ENCODE measurements around the gene GNG8.

Gene GNG8

DNA sequence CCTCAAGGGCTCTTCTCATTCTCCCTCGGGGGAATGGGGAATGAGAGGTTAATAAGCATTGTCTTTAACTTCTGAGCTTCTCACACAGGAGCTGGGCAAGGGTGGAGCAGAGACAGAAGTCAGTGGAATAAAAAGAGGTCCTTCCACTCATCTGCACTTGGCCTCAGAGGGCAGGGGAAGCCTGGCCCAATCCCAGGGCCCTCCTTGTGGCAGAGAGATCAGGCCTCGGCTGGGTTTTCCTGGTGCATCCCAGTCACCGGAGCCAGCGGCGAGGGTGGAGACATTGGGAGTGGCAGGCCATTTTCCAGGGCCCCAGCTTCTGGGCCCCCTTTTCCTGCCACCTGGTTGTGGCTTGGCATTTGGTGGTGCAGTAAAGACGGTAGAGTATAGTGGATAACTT lies 24.2 kb downstream of the GNG8 start:
- Histone ChIP-seq H3K36me3 (ENCODE audit: control insufficient read depth, insufficient read depth, low read length) (no peaks in the 10 kb centered on the region), H3K79me2 (no peaks in the 10 kb centered on the region), H3K27me3 (ENCODE audit: control insufficient read depth, insufficient read depth, low read length) (no peaks in the 10 kb centered on the region), H3K4me2 (ENCODE audit: low read length) (no peak overlapping the region), H3K27ac (no peak overlapping the region), H3K4me1 (no peaks in the 10 kb centered on the region), H3K9ac (no peak overlapping the region), H3K9me3 (ENCODE audit: control insufficient read depth, low read length) (no peaks in the 10 kb centered on the region), H3K4me3 (ENCODE audit: low read depth, low read length) (no peak overlapping the region), H2AFZ (no peak overlapping the region)
- TF ChIP-seq, protein P1, sequence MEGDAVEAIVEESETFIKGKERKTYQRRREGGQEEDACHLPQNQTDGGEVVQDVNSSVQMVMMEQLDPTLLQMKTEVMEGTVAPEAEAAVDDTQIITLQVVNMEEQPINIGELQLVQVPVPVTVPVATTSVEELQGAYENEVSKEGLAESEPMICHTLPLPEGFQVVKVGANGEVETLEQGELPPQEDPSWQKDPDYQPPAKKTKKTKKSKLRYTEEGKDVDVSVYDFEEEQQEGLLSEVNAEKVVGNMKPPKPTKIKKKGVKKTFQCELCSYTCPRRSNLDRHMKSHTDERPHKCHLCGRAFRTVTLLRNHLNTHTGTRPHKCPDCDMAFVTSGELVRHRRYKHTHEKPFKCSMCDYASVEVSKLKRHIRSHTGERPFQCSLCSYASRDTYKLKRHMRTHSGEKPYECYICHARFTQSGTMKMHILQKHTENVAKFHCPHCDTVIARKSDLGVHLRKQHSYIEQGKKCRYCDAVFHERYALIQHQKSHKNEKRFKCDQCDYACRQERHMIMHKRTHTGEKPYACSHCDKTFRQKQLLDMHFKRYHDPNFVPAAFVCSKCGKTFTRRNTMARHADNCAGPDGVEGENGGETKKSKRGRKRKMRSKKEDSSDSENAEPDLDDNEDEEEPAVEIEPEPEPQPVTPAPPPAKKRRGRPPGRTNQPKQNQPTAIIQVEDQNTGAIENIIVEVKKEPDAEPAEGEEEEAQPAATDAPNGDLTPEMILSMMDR (IDR thresholded peaks at IDR 0.05), result no peak

DNA sequence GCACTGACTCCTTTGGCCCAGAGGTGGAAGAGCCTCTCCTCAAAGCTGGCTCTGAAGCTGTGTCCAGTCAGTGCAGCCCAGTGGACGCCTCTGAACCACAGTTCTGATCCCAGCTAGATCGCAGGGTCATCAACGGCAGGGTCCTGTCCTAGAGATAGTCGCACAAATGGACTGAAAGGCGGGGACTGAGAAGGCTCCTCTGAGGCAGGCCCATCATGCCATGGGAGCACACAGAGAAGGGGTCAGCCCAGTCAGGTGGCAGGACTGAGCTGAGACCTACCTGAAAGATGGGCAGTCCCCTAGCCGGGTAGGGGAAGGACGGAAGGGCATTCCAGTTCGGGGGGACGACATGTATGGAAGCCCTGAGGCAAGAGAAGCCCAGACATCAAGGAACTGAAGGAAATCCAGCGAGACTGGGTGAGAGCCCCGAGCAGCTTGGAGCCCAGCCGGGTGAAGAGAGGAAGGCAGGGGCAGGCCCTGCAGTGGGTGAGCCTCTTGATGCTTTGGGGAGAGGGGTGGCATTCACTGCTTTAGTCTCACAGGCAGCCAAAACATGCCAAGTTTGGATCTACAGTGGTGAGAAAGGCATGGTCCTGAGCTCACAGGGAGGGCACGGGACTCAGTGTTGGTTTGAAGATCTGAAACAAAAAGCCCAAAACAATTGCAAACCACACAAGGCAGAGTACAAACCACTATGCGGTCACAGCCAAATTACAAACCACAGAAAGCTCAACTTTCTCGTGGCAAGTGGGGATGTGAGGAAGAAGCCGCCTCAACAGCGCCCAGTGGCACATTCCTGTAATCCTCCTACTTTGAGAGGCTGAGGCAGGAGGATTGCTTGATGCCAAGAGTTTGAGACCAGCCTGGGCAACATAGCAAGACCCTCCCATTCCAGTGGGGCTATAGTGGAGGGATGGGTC lies 24.9 kb downstream of the GNG8 start:
- H3K79me2 ChIP-seq, result no peaks in the 10 kb centered on the region
- no peaks in the 10 kb centered on the region for H3K27me3 ChIP-seq (ENCODE audit: control insufficient read depth, insufficient read depth, low read length)
- H3K36me3 ChIP-seq (ENCODE audit: control insufficient read depth, insufficient read depth, low read length), result no peaks in the 10 kb centered on the region
- H3K9me3 ChIP-seq (ENCODE audit: control insufficient read depth, low read length), result no peaks in the 10 kb centered on the region
- no peak overlapping the region for H2AFZ ChIP-seq
- no peak overlapping the region for H3K27ac ChIP-seq
- H3K4me3 ChIP-seq (ENCODE audit: low read depth, low read length), result no peak overlapping the region
- H3K9ac ChIP-seq, result no peak overlapping the region
- TF ChIP-seq, protein P1 (IDR thresholded peaks at IDR 0.05), result no peak
- no peak overlapping the region for H3K4me2 ChIP-seq (ENCODE audit: low read length)
- H3K4me1 ChIP-seq, result no peaks in the 10 kb centered on the region

DNA sequence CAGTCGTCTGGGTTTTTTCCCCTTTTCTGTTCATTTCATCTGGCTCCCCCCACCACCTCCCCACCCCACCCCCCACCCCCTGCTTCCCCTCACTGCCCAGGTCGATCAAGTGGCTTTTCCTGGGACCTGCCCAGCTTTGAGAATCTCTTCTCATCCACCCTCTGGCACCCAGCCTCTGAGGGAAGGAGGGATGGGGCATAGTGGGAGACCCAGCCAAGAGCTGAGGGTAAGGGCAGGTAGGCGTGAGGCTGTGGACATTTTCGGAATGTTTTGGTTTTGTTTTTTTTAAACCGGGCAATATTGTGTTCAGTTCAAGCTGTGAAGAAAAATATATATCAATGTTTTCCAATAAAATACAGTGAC lies 25.6 kb downstream of the GNG8 start:
- no peaks in the 10 kb centered on the region for H3K9me3 ChIP-seq (ENCODE audit: control insufficient read depth, low read length)
- no peak overlapping the region for H2AFZ ChIP-seq
- H3K79me2 ChIP-seq, result no peaks in the 10 kb centered on the region
- no peaks in the 10 kb centered on the region for H3K27me3 ChIP-seq (ENCODE audit: control insufficient read depth, insufficient read depth, low read length)
- no peaks in the 10 kb centered on the region for H3K36me3 ChIP-seq (ENCODE audit: control insufficient read depth, insufficient read depth, low read length)
- no peak overlapping the region for H3K4me3 ChIP-seq (ENCODE audit: low read depth, low read length)
- TF ChIP-seq, protein P1 (IDR thresholded peaks at IDR 0.05), result no peak
- H3K4me1 ChIP-seq, result no peaks in the 10 kb centered on the region
- no peak overlapping the region for H3K4me2 ChIP-seq (ENCODE audit: low read length)
- H3K9ac ChIP-seq, result no peak overlapping the region
- H3K27ac ChIP-seq, result no peak overlapping the region

DNA sequence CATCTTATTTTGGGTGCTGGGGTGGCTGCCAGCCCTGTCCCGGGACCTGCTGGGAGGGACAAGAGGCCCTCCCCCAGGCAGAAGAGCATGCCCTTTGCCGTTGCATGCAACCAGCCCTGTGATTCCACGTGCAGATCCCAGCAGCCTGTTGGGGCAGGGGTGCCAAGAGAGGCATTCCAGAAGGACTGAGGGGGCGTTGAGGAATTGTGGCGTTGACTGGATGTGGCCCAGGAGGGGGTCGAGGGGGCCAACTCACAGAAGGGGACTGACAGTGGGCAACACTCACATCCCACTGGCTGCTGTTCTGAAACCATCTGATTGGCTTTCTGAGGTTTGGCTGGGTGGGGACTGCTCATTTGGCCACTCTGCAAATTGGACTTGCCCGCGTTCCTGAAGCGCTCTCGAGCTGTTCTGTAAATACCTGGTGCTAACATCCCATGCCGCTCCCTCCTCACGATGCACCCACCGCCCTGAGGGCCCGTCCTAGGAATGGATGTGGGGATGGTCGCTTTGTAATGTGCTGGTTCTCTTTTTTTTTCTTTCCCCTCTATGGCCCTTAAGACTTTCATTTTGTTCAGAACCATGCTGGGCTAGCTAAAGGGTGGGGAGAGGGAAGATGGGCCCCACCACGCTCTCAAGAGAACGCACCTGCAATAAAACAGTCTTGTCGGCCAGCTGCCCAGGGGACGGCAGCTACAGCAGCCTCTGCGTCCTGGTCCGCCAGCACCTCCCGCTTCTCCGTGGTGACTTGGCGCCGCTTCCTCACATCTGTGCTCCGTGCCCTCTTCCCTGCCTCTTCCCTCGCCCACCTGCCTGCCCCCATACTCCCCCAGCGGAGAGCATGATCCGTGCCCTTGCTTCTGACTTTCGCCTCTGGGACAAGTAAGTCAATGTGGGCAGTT lies 26.2 kb downstream of the GNG8 start:
- H3K4me2 ChIP-seq (ENCODE audit: low read length), result no peak overlapping the region

More for the DNA sequence above, 26.2 kb downstream of the GNG8 start:
- H3K27ac ChIP-seq, result no peak overlapping the region
- no peak overlapping the region for H3K4me3 ChIP-seq (ENCODE audit: low read depth, low read length)
- TF ChIP-seq, protein P1 (IDR thresholded peaks at IDR 0.05), result no peak
- no peak overlapping the region for H3K9ac ChIP-seq
- H3K4me1 ChIP-seq, result no peaks in the 10 kb centered on the region
- H3K27me3 ChIP-seq (ENCODE audit: control insufficient read depth, insufficient read depth, low read length), result no peaks in the 10 kb centered on the region
- H3K9me3 ChIP-seq (ENCODE audit: control insufficient read depth, low read length), result no peaks in the 10 kb centered on the region
- no peak overlapping the region for H2AFZ ChIP-seq
- H3K36me3 ChIP-seq (ENCODE audit: control insufficient read depth, insufficient read depth, low read length), result no peaks in the 10 kb centered on the region
- peaks cover under 1% of the 10 kb centered on the region for H3K79me2 ChIP-seq

Measured in parathyroid adenoma (tissue), 2 donors.